HL-60 (cell line): ENCODE results near the gene ANKRD11.

Source experiments
- DNase-seq, 2 experiments: peaks; one replicate each; pipeline ENCODE4 v3.0.0-alpha.2; 2010 to 2020; ENCODE audit warnings: low read depth in 1 of 2, low spot score in 1 of 2
- H3K27ac ChIP-seq: fragments of 250-450 bp; sonication (Bioruptor Pico); replicated peaks from 2 replicates; pipeline ENCODE4 v1.5.1; 2020; ENCODE audit warnings: mild to moderate bottlenecking, moderate library complexity
- H3K27me3 ChIP-seq: fragments of 250-450 bp; sonication (Bioruptor Pico); 2 replicates; pipeline ENCODE4 v1.5.1; 2021; ENCODE audit warnings: mild to moderate bottlenecking, moderate library complexity; ENCODE audit not compliant: insufficient read depth, poor library complexity, severe bottlenecking
- H3K4me3 ChIP-seq: replicated peaks from 2 replicates; pipeline ENCODE4 v1.5.1; 2011; ENCODE audit warnings: mild to moderate bottlenecking, control low read depth, low read length; ENCODE audit not compliant: insufficient read depth
- CTCF ChIP-seq: IDR thresholded peaks from one replicate; pipeline ENCODE4 v1.5.1; 2011; ENCODE audit warnings: low read length, control low read depth, inconsistent platforms; ENCODE audit not compliant: insufficient read depth
- GABPA ChIP-seq: IDR thresholded peaks from 2 replicates; pipeline ENCODE4 v1.6.1; 2012; ENCODE audit warnings: low read depth
- POLR2AphosphoS5 ChIP-seq: IDR thresholded peaks from 2 replicates; pipeline ENCODE4 v1.6.1; 2012; ENCODE audit warnings: low read depth
- REST ChIP-seq: IDR thresholded peaks from 2 replicates; pipeline ENCODE4 v1.6.1; 2012; ENCODE audit warnings: low read depth; ENCODE audit not compliant: insufficient replicate concordance
- SPI1 ChIP-seq: IDR thresholded peaks from 2 replicates; pipeline ENCODE4 v1.6.1; 2012; ENCODE audit warnings: low read depth, mild to moderate bottlenecking, borderline replicate concordance

ANKRD11 gene

DNA sequence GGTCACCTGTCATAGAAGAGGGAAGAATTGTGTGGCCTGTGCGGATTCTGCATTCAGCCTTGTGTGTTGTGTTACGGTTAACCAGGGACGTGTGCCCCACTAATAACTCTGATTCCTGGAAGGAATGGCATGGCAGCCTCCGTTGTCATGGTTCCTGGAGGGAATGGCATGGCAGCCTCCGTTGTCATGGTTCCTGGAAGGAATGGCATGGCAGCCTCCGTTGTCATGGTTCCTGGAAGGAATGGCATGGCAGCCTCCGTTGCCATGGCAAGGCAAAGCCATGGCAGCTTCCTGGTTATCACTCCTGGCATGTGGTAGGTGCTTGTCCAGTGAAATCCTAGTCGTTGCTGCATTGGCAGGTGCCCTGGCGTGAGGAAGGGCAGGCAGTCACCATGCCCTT is 26.8 kb upstream of the ANKRD11 start:
- TF ChIP-seq CTCF: no peak
- no peak for TF ChIP-seq POLR2AphosphoS5
- H3K27ac ChIP-seq: no peak overlapping the region
- DNase-seq: no peak
- H3K27me3 ChIP-seq: no peaks in the 10 kb centered on the region
- no peak overlapping the region for H3K4me3 ChIP-seq

- Histone ChIP-seq H3K27ac (no peak overlapping the region), H3K4me3 (no peak overlapping the region), H3K27me3 (no peaks in the 10 kb centered on the region)
- DNase-seq: no peak
- TF ChIP-seq POLR2AphosphoS5 (no peak), GABPA (no peak)
These were observed 22.1 kb upstream of the ANKRD11 start for GRCh38 chr16:89512453-89512852.

- no peak overlapping the region for H3K4me3 ChIP-seq
- TF ChIP-seq POLR2AphosphoS5 (no peak), SPI1 (no peak), REST (no peak), CTCF (no peak), GABPA (no peak)
- DNase-seq: peak in 1 of 2 experiments; percentile 22
- no peak overlapping the region for H3K27ac ChIP-seq
- no peaks in the 10 kb centered on the region for H3K27me3 ChIP-seq
These were observed 21.0 kb upstream of the ANKRD11 start for GRCh38 chr16:89511374-89511773.

GRCh38 chr16:89510526-89510925 is 20.2 kb upstream of the ANKRD11 start:
- Histone ChIP-seq H3K27ac (no peak overlapping the region), H3K27me3 (no peaks in the 10 kb centered on the region), H3K4me3 (no peak overlapping the region)
- no peak for TF ChIP-seq POLR2AphosphoS5
- no peak for TF ChIP-seq REST
- TF ChIP-seq CTCF: no peak
- TF ChIP-seq GABPA: no peak
- TF ChIP-seq SPI1: no peak
- DNase-seq: no peak
